ENCODE data around the gene RARG. TPM values are rescaled to one million over a fixed set of nuclear protein-coding genes. Genes with fewer than 3 reads are reported as not detected.
A peak's percentile ranks its signal among the peaks of the same experiment; 100 is the strongest.

The RARG gene
- total and polyA plus RNA-seq, 2 of the 4 experiments (the other 2 are of a cell fraction), result 7.9 to 30.9 TPM

GRCh38 chr12:53172352-53172751 is 59.7 kb downstream of the RARG start:
- no CpG with 5 or more reads among the region's 11 CpGs for WGBS, 2 experiments (ENCODE audit: extremely low coverage in 2 of 2, insufficient read length in 1 of 2)
- Histone ChIP-seq H2BK120ac (ENCODE audit: low read depth, low read length) (peak overlapping the region; percentile 11; the same call in 1 of the 2 replicates), H3K79me1 (ENCODE audit: low read depth in 1 of 2, low read length in 2 of 2) (peaks cover 0 to 24% of the 10 kb centered on the region in 2 experiments; a peak in 2 of 4 replicates), H3K23ac (ENCODE audit: low read depth, low read length) (no peak overlapping the region), H4K91ac (ENCODE audit: insufficient read depth, low read depth, low read length) (peak overlapping the region; percentile 16; the same call in 1 of the 2 replicates), H3K9me3 (ENCODE audit: control insufficient read depth, insufficient read depth, low read length) (no peaks in the 10 kb centered on the region), H3K4me1 (ENCODE audit: control insufficient read depth, insufficient read depth, low read length) (peaks cover 19% of the 10 kb centered on the region), H2BK15ac (ENCODE audit: low read depth, low read length) (peak overlapping the region; percentile 78; the same call in 1 of the 3 replicates), H2AK5ac (ENCODE audit: low read depth, low read length) (peak overlapping the region; percentile 59; the same call in 1 of the 2 replicates), H3K14ac (replicated peaks; ENCODE audit: low read depth, low read length) (peak overlapping the region; percentile 70; the same call in 1 of the 2 replicates), H3K9me1 (ENCODE audit: insufficient read depth, low read length) (peaks cover 22% of the 10 kb centered on the region), H2BK20ac (ENCODE audit: low read depth, low read length) (no peak overlapping the region), H3K4ac (ENCODE audit: low read depth, low read length) (0 out of 2 replicates have a peak overlapping the region, but pooled peaks have one; percentile 50), H2BK5ac (ENCODE audit: low read depth, low read length, poor library complexity, severe bottlenecking) (peak overlapping the region; percentile 0), H3K18ac (ENCODE audit: low read depth, low read length) (no peak overlapping the region), H3K36me3 (ENCODE audit: control insufficient read depth, insufficient read depth, low read length) (peaks cover 20% of the 10 kb centered on the region), H3K27ac (ENCODE audit: insufficient read depth, low read length) (no peak overlapping the region), H4K5ac (ENCODE audit: low read depth, low read length) (no peak overlapping the region), H2AFZ (replicated peaks; ENCODE audit: low read length, poor library complexity) (peak overlapping the region; percentile 60), H4K20me1 (ENCODE audit: insufficient read depth, low read length) (no peaks in the 10 kb centered on the region), H3K56ac (ENCODE audit: extremely low read depth, insufficient read depth, low read length) (no peak overlapping the region), H3K27me3 (ENCODE audit: control insufficient read depth, insufficient read depth, low read length) (no peaks in the 10 kb centered on the region), H3K9ac (ENCODE audit: low read depth, low read length) (no peak overlapping the region), H3K4me3 (ENCODE audit: insufficient read depth, low read depth, low read length) (no peak overlapping the region), H4K8ac (ENCODE audit: low read depth in 2 of 2, low read length in 2 of 2) (peak overlapping the region; percentile 16 to 60; a peak in 3 of 4 replicates), H2AK9ac (replicated peaks; ENCODE audit: low read depth, low read length, poor library complexity) (no peak overlapping the region), H3K4me2 (ENCODE audit: low read depth, low read length) (no peak overlapping the region)
- TF ChIP-seq SMC3 (IDR thresholded peaks at IDR 0.05; ENCODE audit: low read depth, low read length), result no peak
- TF ChIP-seq RAD21 (IDR thresholded peaks at IDR 0.05; ENCODE audit: low read length), result no peak
- TF ChIP-seq CEBPB (IDR thresholded peaks at IDR 0.05; ENCODE audit: low read depth, low read length), result no peak
- no peak for TF ChIP-seq RFX5 (IDR thresholded peaks at IDR 0.05; ENCODE audit: low read depth, low read length)
- no peak for TF ChIP-seq ELK1 (IDR thresholded peaks at IDR 0.05; ENCODE audit: borderline replicate concordance, low read depth, low read length)
- no peak for TF ChIP-seq CHD1 (IDR thresholded peaks at IDR 0.05; ENCODE audit: low read depth, low read length)
- TF ChIP-seq MAZ (IDR thresholded peaks at IDR 0.05; ENCODE audit: borderline replicate concordance, low read depth, low read length), result no peak
- no peak for TF ChIP-seq NFE2L2 (IDR thresholded peaks at IDR 0.05; ENCODE audit: low read depth, low read length)
- no peak for TF ChIP-seq USF2 (IDR thresholded peaks at IDR 0.05; ENCODE audit: low read depth, low read length)
- no peak for TF ChIP-seq MXI1 (IDR thresholded peaks at IDR 0.05; ENCODE audit: borderline replicate concordance, low read depth, low read length)
- TF ChIP-seq CTCF (conservative IDR thresholded peaks at IDR 0.05; ENCODE audit: low read depth, low read length), result no peak
- no peak for TF ChIP-seq POLR2A (IDR thresholded peaks at IDR 0.05; ENCODE audit: low read depth, low read length)
- TF ChIP-seq RCOR1 (IDR thresholded peaks at IDR 0.05; ENCODE audit: insufficient replicate concordance, low read length), result no peak
- no peak for TF ChIP-seq FOS (IDR thresholded peaks at IDR 0.05; ENCODE audit: low read depth, low read length)
- TF ChIP-seq MAFK (IDR thresholded peaks at IDR 0.05; ENCODE audit: low read depth, low read length), result no peak
- TF ChIP-seq BHLHE40 (IDR thresholded peaks at IDR 0.05; ENCODE audit: low read depth, low read length), result no peak
- BruUV-seq (replicated peaks), result no TSS peak
- in situ Hi-C loops (cut with MboI; ENCODE audit: low sequenced_read_pairs), result no loop called here
- dilution Hi-C loops (cut with HindIII; ENCODE audit: low sequenced_read_pairs, unreplicated experiment), result no loop called here
- intact Hi-C loops (cut with micrococcal nuclease), result no loop called here
- CTCF ChIA-PET, result interaction anchor here (0.6 to 1.5 kb wide), 2 partner anchors 13 to 217 kb away, joined by 3 to 6 read pairs; no protein-coding TSS in a partner anchor
- POLR2A ChIA-PET (ENCODE audit: unreplicated experiment), result interaction anchor here (0.6 kb wide), 1 partner anchor 11 kb away, joined by 28 read pairs; no protein-coding TSS in a partner anchor
- ATAC-seq (ENCODE audit: low read depth) (peak; percentile 79), DNase-seq (peak; percentile 81)
